Panc1 (cell line): ENCODE measurements around the gene GLG1.

Experiments
- CTCF ChIP-seq: fragments of 450-650 bp; IDR thresholded peaks from 2 replicates; pipeline ENCODE4 v1.5.1; 2017; ENCODE audit warnings: mild to moderate bottlenecking
- POLR2AphosphoS5 ChIP-seq: IDR thresholded peaks from 2 replicates; pipeline ENCODE4 v1.6.1; 2012; ENCODE audit warnings: mild to moderate bottlenecking, low read depth, low read length, moderate library complexity
- REST ChIP-seq, 2 experiments: IDR thresholded peaks; 2 replicates each; pipeline ENCODE4 v1.6.1; 2011 to 2012; ENCODE audit warnings: low read depth in 2 of 2, control low read depth in 1 of 2, low read length in 1 of 2, mild to moderate bottlenecking in 1 of 2, moderate library complexity in 1 of 2; ENCODE audit not compliant: insufficient read depth in 1 of 2
- SIN3A ChIP-seq: IDR thresholded peaks from 2 replicates; pipeline ENCODE4 v1.6.1; 2012; ENCODE audit warnings: low read depth, mild to moderate bottlenecking, low read length, moderate library complexity, borderline replicate concordance; ENCODE audit not compliant: insufficient read depth
- TCF7L2 ChIP-seq: IDR thresholded peaks from 2 replicates; pipeline ENCODE4 v1.6.1; 2011; ENCODE audit warnings: mild to moderate bottlenecking, low read depth, low read length, inconsistent platforms

- TF ChIP-seq POLR2AphosphoS5 = no peak
- no peak for TF ChIP-seq CTCF
- no peak for TF ChIP-seq REST (IDR thresholded peaks at IDR 0.05; ENCODE audit: insufficient read depth in 1 of 2, low read depth in 2 of 2, low read length in 1 of 2)
- TF ChIP-seq SIN3A = no peak
- no peak for TF ChIP-seq TCF7L2
These were observed 103.5 kb downstream of the GLG1 start for GRCh38 chr16:74503412-74503811.
